Smooth muscle cell (in vitro differentiated cells): ENCODE results near the gene PPP3CA. TPM values are rescaled to one million over a fixed set of nuclear protein-coding genes. Genes with fewer than 3 reads are reported as not detected.

ENCODE experiments used
- DNase-seq: peaks from one replicate; lab custom pipeline; 2025; ENCODE audit not compliant: unreplicated experiment; lab: John Stamatoyannopoulos, UW
- H2AFZ ChIP-seq: fragments of 200-600 bp; sonication (generic); 2 replicates; pipeline ENCODE4 v1.6.0; 2016; ENCODE audit warnings: antibody characterized with exemption, low read depth, mild to moderate bottlenecking
- H3F3A ChIP-seq: fragments of 200-600 bp; sonication (generic); 2 replicates; pipeline ENCODE4 v1.6.0; 2017; ENCODE audit warnings: antibody characterized with exemption, low read depth
- H3K27ac ChIP-seq: fragments of 200-600 bp; sonication (generic); 2 replicates; pipeline ENCODE4 v1.5.1; 2016; ENCODE audit warnings: low read depth, mild to moderate bottlenecking
- H3K27me3 ChIP-seq: fragments of 200-600 bp; sonication (generic); 2 replicates; pipeline ENCODE4 v1.6.1; 2016; ENCODE audit warnings: low read depth, mild to moderate bottlenecking
- H3K36me3 ChIP-seq: fragments of 200-600 bp; sonication (generic); 2 replicates; pipeline ENCODE4 v1.5.1; 2016; ENCODE audit warnings: low read depth
- H3K4me1 ChIP-seq: fragments of 200-600 bp; sonication (generic); 2 replicates; pipeline ENCODE4 v1.5.1; 2016; ENCODE audit warnings: low read depth
- H3K4me2 ChIP-seq: fragments of 200-600 bp; sonication (generic); 2 replicates; pipeline ENCODE4 v1.6.0; 2016; ENCODE audit warnings: mild to moderate bottlenecking
- H3K4me3 ChIP-seq: fragments of 200-600 bp; sonication (generic); 2 replicates; pipeline ENCODE4 v1.5.1; 2016; ENCODE audit warnings: mild to moderate bottlenecking
- H3K79me2 ChIP-seq: fragments of 200-600 bp; sonication (generic); 2 replicates; pipeline ENCODE4 v1.6.0; 2016; ENCODE audit warnings: low read depth, mild to moderate bottlenecking
- H3K9ac ChIP-seq: fragments of 200-600 bp; sonication (generic); 2 replicates; pipeline ENCODE4 v1.6.0; 2016; ENCODE audit warnings: low read depth
- H3K9me3 ChIP-seq: fragments of 200-600 bp; sonication (generic); replicated peaks from 2 replicates; pipeline ENCODE4 v1.5.1; 2016; ENCODE audit warnings: low read depth
- H4K20me1 ChIP-seq: fragments of 200-600 bp; sonication (generic); 2 replicates; pipeline ENCODE4 v1.6.0; 2016; ENCODE audit warnings: low read depth
- WGBS: methylation state at CpG from one replicate; pipeline ENCODE4 v1.1.7; 2016; ENCODE audit warnings: low lambda C conversion rate; 5-methylcytosine and 5-hydroxymethylcytosine counted together
- polyA plus RNA-seq: library from polyadenylated mRNA; unstranded; fragments of >200 nt; fragmentation: Nextera tagmentation; extraction: Ambion mirVana; gene quantifications from 2 replicates; pipeline ENCODE4 v1.2.1, GENCODE V29; 2016
- total RNA-seq: library from RNA; depleted of rRNA; stranded (reverse); fragments of >200 nt; gene quantifications from 2 replicates; pipeline ENCODE4 v1.2.3, GENCODE V29; 2014
- TF ChIP-seq, protein P1 (sequence below): fragments of 200-600 bp; sonication (generic); IDR thresholded peaks from 2 replicates; pipeline ENCODE4 v1.5.1; 2017; ENCODE audit warnings: borderline replicate concordance, mild to moderate bottlenecking, antibody characterized with exemption; ENCODE audit not compliant: insufficient read depth, poor library complexity, severe bottlenecking

The PPP3CA gene
- total and polyA plus RNA-seq, 2 experiments from 2014 or later: 16.2 to 96.1 TPM

DNA sequence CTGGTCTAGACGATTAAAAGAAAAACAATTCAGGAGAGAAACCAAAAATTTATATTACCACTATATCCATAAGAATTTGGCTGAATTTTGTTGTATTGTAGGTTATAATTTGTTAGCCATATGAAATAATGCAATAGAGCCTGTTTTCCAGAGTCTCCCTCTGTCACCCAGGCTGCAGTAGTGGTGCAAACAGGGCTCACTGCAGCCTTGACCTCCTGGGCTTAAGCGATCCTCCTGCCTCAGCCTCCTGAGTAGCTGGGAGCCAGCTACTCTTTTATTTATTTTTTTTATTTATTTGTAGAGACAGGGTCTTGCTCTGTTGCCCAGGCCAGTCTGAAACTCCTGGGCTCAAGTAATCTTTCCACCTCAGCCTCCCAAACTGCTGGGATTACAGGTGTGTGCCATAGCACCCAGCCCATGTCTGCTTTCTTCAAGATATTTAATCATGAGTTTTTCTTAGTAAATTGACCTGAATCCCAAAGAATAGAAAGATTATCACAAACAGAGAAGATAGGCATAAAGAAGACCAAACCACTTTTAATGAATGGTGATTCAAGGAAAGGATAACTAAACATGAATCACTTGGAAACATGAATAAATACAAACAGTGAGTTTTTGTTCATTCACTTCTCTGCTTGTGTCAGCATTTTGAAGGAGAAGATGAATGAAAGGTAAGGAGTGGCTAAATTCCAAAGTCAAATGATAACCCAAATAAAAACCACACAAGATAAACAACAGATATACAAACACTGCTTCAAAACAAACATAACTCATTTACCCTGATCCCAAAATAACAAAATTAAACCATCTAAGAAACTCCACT is 82.1 kb downstream of the PPP3CA start:
- Histone ChIP-seq H3K9ac (no peak overlapping the region), H3K4me3 (no peak overlapping the region), H3K36me3 (no peaks in the 10 kb centered on the region), H3K9me3 (no peaks in the 10 kb centered on the region), H3K27ac (peak overlapping the region; percentile 33), H3K4me1 (peaks cover 8% of the 10 kb centered on the region), H4K20me1 (peaks cover 100% of the 10 kb centered on the region), H3F3A (no peaks in the 10 kb centered on the region), H3K27me3 (no peaks in the 10 kb centered on the region), H3K79me2 (peaks cover 98% of the 10 kb centered on the region), H2AFZ (no peak overlapping the region), H3K4me2 (no peak overlapping the region)
- 92% methylated on average over 2 of the region's 2 CpGs for WGBS
- no peak for DNase-seq
- TF ChIP-seq, protein P1, sequence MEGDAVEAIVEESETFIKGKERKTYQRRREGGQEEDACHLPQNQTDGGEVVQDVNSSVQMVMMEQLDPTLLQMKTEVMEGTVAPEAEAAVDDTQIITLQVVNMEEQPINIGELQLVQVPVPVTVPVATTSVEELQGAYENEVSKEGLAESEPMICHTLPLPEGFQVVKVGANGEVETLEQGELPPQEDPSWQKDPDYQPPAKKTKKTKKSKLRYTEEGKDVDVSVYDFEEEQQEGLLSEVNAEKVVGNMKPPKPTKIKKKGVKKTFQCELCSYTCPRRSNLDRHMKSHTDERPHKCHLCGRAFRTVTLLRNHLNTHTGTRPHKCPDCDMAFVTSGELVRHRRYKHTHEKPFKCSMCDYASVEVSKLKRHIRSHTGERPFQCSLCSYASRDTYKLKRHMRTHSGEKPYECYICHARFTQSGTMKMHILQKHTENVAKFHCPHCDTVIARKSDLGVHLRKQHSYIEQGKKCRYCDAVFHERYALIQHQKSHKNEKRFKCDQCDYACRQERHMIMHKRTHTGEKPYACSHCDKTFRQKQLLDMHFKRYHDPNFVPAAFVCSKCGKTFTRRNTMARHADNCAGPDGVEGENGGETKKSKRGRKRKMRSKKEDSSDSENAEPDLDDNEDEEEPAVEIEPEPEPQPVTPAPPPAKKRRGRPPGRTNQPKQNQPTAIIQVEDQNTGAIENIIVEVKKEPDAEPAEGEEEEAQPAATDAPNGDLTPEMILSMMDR: no peak

DNA sequence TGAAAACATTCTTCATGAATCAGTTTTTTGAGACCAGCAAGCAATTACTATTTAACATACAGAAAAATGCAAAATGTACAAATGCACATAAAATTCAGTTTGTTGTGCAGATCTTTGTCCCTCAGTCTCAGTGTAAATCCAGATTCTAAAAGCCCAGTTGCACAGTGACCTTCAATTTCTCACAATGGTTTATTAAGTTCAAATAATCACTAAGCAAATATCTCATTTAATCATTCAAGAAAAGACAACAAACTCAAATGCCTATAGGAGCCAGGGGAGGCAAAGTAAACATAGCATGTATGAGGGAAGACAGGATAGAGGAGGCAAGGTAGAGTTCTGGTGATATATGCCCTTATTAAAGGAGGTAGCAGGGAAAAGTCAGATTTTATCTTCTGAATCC is 82.8 kb downstream of the PPP3CA start:
- Histone ChIP-seq H2AFZ (no peak overlapping the region), H3K36me3 (no peaks in the 10 kb centered on the region), H3K4me2 (no peak overlapping the region), H3K9me3 (no peaks in the 10 kb centered on the region), H3K27ac (no peak overlapping the region), H3K4me1 (peaks cover 12% of the 10 kb centered on the region), H3K4me3 (no peak overlapping the region), H3K79me2 (peaks cover 98% of the 10 kb centered on the region), H3F3A (no peaks in the 10 kb centered on the region), H3K9ac (no peak overlapping the region), H3K27me3 (no peaks in the 10 kb centered on the region), H4K20me1 (peaks cover 100% of the 10 kb centered on the region)
- TF ChIP-seq, protein P1: no peak
- no peak for DNase-seq

DNA sequence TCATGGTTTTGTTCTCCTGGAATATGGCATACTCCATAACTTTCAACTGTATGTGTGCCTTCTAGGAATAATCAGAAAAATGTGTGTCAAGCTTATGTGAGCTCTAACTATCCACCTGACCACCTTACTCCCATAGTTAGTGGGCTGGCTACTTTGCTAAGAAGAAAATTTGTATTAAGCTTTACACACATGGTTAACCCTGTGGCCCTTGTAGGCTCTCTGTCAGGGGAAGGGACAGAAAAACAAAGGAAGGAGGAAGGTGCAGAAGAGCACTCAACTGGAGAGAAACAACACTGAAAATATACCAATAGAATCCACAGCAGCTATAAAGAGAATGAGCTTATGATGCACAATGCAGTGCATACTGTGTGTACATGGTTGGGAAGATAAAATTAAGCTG is 84.6 kb downstream of the PPP3CA start:
- TF ChIP-seq, protein P1: no peak
- Histone ChIP-seq H4K20me1 (peaks cover 100% of the 10 kb centered on the region), H3K4me3 (no peak overlapping the region), H3K79me2 (peaks cover 100% of the 10 kb centered on the region), H3K4me2 (no peak overlapping the region), H3K4me1 (peaks cover 12% of the 10 kb centered on the region), H3K9ac (no peak overlapping the region), H3K36me3 (no peaks in the 10 kb centered on the region), H3F3A (no peaks in the 10 kb centered on the region), H2AFZ (no peak overlapping the region), H3K27ac (no peak overlapping the region), H3K9me3 (no peaks in the 10 kb centered on the region), H3K27me3 (no peaks in the 10 kb centered on the region)
- no peak for DNase-seq

DNA sequence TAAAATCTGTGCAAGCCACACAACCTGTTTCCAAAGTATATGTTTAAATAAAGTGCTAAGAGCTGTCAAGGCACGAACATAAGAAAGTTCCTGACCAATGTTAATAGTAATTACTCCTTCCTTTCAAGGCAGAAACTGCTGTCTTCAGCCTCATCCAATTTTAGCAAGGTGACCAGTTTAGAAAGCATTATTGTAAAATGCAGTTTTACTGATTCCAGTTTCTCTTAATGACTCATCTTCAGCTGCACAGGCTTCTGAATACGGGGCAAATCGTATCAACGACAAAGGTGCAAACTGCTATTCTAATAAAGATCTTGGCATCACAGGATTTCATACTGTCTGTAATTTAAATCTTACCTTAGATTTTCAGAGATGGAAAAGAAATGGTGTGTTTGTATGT is 87.5 kb downstream of the PPP3CA start:
- no peaks in the 10 kb centered on the region for H3K9me3 ChIP-seq
- H4K20me1 ChIP-seq: peaks cover 99% of the 10 kb centered on the region
- no peak overlapping the region for H3K9ac ChIP-seq
- TF ChIP-seq, protein P1: no peak
- H3K4me1 ChIP-seq: peaks cover 12% of the 10 kb centered on the region
- H3K4me2 ChIP-seq: no peak overlapping the region
- no peak for DNase-seq
- H2AFZ ChIP-seq: no peak overlapping the region
- H3K36me3 ChIP-seq: no peaks in the 10 kb centered on the region
- WGBS: 63% methylated on average over 4 of the region's 4 CpGs
- H3K27me3 ChIP-seq: no peaks in the 10 kb centered on the region
- no peaks in the 10 kb centered on the region for H3F3A ChIP-seq
- no peak overlapping the region for H3K4me3 ChIP-seq
- H3K27ac ChIP-seq: no peak overlapping the region
- H3K79me2 ChIP-seq: peaks cover 100% of the 10 kb centered on the region
